Activated naive CD8-positive, alpha-beta T cell (primary cell): ENCODE results near the gene SNTG2.
A peak's percentile ranks its signal among the peaks of the same experiment; 100 is the strongest.
"Not testable (repeated sequence)": the region's sequence is repeated elsewhere in the genome, so short reads cannot be mapped to it uniquely, and the experiment has no call there.

Experiments used
- H3K27ac Mint-ChIP-seq: one replicate; pipeline ENCODE4 v1.8.0; 2021; ENCODE audit warnings: mixed read lengths
- H3K27me3 Mint-ChIP-seq: one replicate; pipeline ENCODE4 v1.8.0; 2021; ENCODE audit warnings: mixed read lengths
- H3K36me3 Mint-ChIP-seq: one replicate; pipeline ENCODE4 v1.8.0; 2021; ENCODE audit warnings: mixed read lengths
- H3K4me1 Mint-ChIP-seq: one replicate; pipeline ENCODE4 v1.8.0; 2021; ENCODE audit warnings: low read depth, mixed read lengths
- H3K4me3 Mint-ChIP-seq: one replicate; pipeline ENCODE4 v1.8.0; 2021; ENCODE audit warnings: mild to moderate bottlenecking, mixed read lengths
- H3K9me3 Mint-ChIP-seq: one replicate; pipeline ENCODE4 v1.8.0; 2021; ENCODE audit warnings: low read depth, mixed read lengths

Gene SNTG2

DNA sequence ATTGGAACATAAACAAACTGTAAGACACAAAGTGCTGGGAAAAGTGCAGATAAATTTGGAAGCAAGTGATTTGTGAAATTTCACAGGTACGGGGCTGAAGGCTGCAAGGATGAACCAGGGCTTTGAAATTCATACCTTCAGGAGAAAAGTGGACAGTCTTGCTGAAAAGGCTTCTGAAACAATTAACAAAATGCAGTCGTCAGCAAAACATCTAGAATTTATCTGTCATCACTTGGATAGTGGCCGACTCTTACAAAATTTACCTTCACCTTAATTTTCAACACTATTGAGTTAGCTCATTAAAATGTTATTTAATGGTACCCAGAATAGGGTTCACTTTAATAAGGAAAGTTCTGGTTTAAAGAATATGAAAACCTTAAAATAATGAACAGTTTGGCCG, 138.3 kb downstream of the SNTG2 start:
- peaks cover 3% of the 10 kb centered on the region for H3K4me1 Mint-ChIP-seq
- peaks cover 7% of the 10 kb centered on the region for H3K36me3 Mint-ChIP-seq
- no peaks in the 10 kb centered on the region for H3K9me3 Mint-ChIP-seq
- no peaks in the 10 kb centered on the region for H3K27me3 Mint-ChIP-seq
- H3K4me3 Mint-ChIP-seq = no peak overlapping the region
- H3K27ac Mint-ChIP-seq = no peak overlapping the region

DNA sequence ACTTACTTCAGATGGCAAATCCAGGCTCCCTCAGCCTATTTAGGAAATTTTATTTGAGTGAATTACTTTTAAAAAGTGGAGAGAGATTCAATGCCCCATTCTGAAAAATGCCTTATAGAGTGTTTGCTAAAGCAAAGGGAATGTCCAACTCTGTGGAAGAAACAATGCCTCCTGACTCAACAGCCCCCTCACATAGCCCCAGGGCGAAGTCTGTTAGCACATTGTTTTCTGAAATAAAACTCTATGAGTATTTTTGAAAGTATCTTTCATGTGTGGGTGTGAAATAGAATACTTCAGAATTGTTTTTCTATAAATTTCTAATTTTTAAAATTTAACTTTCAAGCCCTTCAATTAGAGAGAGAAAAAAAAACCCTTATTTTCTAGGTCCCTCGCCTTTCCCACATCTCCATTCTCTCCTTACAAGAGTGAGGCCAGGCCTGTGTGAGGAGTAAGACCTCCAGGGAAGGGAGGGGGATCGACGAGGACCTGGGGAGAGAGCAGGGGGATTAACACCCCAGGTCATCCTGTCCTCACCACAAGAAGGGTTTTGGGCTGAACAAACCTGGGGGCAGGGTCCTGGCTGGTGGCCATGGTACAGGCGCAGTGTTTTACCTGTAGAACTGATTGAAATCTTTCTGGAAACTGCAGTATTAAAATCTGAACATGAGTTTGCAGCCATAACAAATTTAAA, 141.4 kb downstream of the SNTG2 start:
- H3K27me3 Mint-ChIP-seq = no peaks in the 10 kb centered on the region
- peaks cover 7% of the 10 kb centered on the region for H3K36me3 Mint-ChIP-seq

DNA sequence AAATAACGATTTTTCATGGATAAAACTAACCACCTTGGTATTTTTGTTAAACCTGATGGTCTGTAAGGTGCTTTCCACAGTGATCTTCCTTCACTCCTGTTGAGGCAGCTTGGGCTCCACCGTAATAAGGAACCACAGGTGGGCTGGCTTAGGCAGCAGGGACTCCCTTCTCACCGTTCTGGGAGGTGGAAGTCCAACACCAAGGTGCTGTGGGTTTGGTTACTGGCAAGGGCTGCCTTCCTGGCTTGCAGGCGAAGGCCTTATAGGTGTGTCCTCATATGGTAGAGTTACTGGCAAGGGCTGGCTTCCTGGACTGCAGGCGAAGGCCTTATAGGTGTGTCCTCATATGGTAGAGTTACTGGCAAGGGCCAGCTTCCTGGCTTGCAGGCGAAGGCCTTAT, 143.0 kb downstream of the SNTG2 start:
- H3K9me3 Mint-ChIP-seq, H3K4me3 Mint-ChIP-seq, H3K27me3 Mint-ChIP-seq, H3K36me3 Mint-ChIP-seq, H3K4me1 Mint-ChIP-seq, H3K27ac Mint-ChIP-seq: not testable (repeated sequence)

More for the DNA sequence above, 141.4 kb downstream of the SNTG2 start:
- Mint-ChIP-seq H3K27ac (no peak overlapping the region), H3K4me1 (peaks cover 10% of the 10 kb centered on the region), H3K4me3 (no peak overlapping the region), H3K9me3 (no peaks in the 10 kb centered on the region)

DNA sequence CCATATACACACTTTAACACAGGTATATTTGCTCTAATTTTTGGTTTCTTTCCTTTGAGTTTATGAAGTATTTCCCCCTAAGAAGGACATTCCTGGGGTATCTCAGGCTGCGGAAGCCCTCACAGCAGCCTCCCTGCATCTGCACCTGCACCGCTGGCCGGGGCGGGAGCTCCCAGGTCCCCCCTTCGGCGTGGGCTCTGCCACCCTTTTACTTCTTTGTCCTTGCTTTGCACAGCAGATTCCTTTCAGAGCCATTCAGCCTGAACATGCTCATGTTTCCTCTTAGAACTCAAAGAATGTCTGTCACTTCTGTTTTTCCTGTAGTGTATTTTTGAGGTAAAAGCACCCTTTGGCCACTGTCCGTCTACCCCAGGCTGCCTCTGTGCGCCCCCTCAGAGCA, 146.5 kb downstream of the SNTG2 start:
- Mint-ChIP-seq H3K9me3 (no peaks in the 10 kb centered on the region), H3K27ac (no peak overlapping the region), H3K36me3 (peaks cover 4% of the 10 kb centered on the region), H3K4me1 (peaks cover 13% of the 10 kb centered on the region), H3K4me3 (no peak overlapping the region), H3K27me3 (no peaks in the 10 kb centered on the region)

DNA sequence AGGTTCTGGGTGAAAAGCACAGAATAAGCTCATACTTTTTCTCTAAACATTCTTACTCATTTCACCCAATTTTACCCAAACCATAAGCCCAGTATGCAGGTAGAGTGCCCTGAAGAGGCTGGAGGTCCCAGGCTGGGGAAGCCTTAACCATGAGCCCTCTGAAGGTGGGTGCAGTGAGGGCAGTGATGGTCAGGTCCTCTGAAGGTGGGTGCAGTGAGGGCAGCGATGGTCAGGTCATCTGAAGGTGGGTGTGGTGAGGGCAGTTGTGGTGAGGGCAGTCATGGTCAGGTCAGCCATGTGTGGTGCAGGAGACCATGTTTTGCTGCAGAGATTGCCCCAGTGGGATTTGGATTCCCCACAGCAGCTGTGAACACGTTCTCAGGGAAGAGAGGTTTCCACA, 148.8 kb downstream of the SNTG2 start:
- no peak overlapping the region for H3K27ac Mint-ChIP-seq
- no peak overlapping the region for H3K4me3 Mint-ChIP-seq
- no peaks in the 10 kb centered on the region for H3K9me3 Mint-ChIP-seq
- H3K4me1 Mint-ChIP-seq = peaks cover 14% of the 10 kb centered on the region
- no peaks in the 10 kb centered on the region for H3K27me3 Mint-ChIP-seq
- peaks cover 8% of the 10 kb centered on the region for H3K36me3 Mint-ChIP-seq

DNA sequence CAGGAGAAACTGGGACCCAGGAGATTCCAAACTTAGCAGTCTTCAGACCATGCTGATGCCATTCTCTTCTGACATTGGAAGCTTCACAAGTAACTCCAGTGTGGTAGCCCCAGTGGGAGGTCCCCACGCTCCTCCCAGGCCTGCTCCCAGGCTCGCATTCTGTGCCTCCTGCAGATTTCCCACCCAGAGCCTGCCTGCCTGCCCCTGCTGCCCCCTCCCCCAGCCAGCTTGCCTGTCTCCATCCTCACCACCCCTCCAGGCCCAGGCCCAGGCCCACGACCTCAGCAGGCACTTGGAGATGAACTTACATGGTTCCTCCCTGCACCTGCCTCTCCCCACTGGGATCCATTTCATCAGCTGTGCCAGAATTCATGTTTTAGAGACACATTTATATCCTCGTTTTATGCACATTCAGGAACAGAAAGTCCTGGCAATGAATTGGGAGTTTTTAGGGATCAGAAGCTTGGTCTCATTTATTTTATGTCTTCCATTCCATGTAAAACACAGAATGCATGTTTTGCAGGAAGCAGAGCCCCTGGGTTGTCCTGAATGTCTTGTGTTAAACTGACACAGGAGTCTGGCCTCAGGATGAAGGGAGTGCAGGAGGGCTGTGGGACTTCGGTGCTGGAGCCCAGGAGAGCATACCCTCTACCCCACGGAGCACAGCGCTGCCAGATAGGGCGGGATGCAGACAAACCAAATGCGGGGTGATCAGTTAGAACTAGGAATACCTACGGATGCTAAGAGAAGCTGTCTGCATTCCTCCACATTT, 150.5 kb downstream of the SNTG2 start:
- no peaks in the 10 kb centered on the region for H3K9me3 Mint-ChIP-seq
- peaks cover 7% of the 10 kb centered on the region for H3K4me1 Mint-ChIP-seq
- no peak overlapping the region for H3K27ac Mint-ChIP-seq
- peaks cover 10% of the 10 kb centered on the region for H3K36me3 Mint-ChIP-seq
- H3K27me3 Mint-ChIP-seq = no peaks in the 10 kb centered on the region
- H3K4me3 Mint-ChIP-seq = no peak overlapping the region

DNA sequence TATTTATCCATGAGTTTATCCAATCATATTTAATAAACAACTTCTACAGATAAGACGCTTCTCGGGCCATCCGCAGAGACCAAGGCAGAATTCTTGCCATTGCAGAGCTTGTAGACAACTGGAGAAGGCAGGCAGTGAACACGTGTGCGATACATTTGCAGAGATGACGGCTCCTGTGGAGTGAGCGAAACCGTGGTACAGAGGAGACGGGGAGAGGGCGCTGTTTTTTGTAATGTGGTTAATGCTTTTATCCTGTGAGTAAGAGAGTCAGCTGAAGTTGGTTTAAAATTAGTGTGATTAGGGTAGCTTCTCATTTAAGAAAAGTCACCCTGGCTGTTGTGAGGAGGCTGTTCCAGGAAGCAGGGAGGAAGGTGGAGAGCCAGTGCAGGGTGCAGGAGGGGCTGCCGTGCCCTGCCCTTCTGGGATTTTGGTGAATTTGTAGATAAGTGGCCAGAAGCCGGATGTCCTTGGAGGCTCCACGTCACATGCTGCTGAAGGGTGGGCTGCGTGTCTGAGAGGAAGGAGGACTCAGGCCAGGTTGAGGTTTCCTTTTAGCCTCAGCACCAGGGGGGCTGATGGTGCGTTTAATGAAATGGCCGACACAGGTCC, 151.4 kb downstream of the SNTG2 start:
- H3K27ac Mint-ChIP-seq = no peak overlapping the region
- H3K9me3 Mint-ChIP-seq = no peaks in the 10 kb centered on the region
- no peaks in the 10 kb centered on the region for H3K27me3 Mint-ChIP-seq

DNA sequence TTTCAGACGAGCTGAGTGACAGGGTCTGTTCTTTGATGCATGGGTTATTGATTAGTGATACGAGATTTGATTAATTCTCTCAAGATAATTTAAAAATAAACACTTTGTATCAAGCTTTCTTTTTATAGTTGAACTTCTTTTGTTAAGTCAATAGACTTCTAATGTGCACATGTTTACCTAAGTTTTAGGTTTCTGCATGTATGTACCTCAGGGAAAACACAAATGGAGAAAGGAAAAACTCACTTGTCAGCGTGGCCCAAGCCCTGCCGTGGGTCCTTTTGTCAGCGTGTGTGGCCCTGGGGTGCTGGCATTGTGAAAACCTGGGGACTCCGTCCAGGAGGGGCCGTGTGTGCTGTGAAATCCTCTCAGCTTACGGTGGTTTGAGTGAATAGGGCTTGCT, 153.7 kb downstream of the SNTG2 start:
- H3K9me3 Mint-ChIP-seq = no peaks in the 10 kb centered on the region
- H3K27ac Mint-ChIP-seq = no peak overlapping the region
- no peak overlapping the region for H3K4me3 Mint-ChIP-seq
- no peaks in the 10 kb centered on the region for H3K27me3 Mint-ChIP-seq
- peaks cover 7% of the 10 kb centered on the region for H3K4me1 Mint-ChIP-seq
- H3K36me3 Mint-ChIP-seq = peaks cover 6% of the 10 kb centered on the region

More for the DNA sequence above, 151.4 kb downstream of the SNTG2 start:
- Mint-ChIP-seq H3K4me1 (peaks cover 7% of the 10 kb centered on the region), H3K4me3 (no peak overlapping the region), H3K36me3 (peaks cover 10% of the 10 kb centered on the region)

DNA sequence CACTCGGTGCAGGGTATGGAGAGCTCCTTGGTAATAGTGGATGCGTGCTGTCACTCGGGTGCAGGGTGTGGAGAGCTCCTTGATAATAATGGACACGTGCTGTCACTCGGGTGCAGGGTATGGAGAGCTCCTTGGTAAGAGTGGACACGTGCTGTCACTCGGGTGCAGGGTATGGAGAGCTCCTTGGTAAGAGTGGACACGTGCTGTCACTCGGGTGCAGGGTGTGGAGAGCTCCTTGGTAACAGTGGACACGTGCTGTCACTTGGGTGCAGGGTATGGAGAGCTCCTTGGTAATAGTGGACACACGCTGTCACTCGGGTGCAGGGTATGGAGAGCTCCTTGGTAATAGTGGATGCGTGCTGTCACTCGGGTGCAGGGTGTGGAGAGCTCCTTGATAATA, 155.7 kb downstream of the SNTG2 start:
- H3K27ac Mint-ChIP-seq, H3K4me3 Mint-ChIP-seq, H3K27me3 Mint-ChIP-seq, H3K9me3 Mint-ChIP-seq, H3K4me1 Mint-ChIP-seq, H3K36me3 Mint-ChIP-seq: not testable (repeated sequence)

DNA sequence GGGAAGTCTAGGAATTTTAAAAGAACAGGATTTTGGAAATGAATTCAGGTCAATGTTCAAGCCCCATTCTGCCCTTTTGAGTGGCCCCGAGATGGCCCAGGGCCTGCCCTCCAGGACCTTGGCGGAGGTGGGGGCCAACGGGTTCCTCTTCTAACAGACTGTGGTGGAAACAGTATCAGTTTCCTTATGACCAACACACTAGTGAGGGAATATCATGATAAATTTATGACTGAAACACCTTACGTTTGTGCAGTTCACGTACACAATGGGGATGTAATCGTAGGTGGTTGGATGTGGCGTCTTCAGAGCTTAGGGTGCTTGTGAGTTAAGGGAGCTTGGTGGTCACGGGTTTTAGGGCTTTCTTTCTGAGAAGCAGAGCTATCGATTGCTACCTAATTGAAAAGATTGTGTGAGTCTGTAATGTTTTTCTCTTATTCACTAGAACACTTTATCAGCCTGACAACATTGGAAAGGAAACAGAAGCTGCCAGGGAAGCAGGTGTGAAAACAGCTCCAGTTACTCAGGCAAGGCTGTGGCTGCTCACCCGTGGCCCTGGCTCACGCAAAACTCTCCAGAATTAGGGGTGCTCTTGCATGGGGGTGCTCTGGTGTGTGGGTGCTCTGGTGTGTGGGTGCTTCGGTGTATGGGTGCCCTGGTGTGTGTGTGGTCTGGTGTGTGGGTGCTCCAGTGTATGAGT, 165.3 kb downstream of the SNTG2 start:
- H3K9me3 Mint-ChIP-seq = peaks cover 14% of the 10 kb centered on the region
- no peaks in the 10 kb centered on the region for H3K36me3 Mint-ChIP-seq
- no peaks in the 10 kb centered on the region for H3K27me3 Mint-ChIP-seq
- peaks cover 2% of the 10 kb centered on the region for H3K4me1 Mint-ChIP-seq
- H3K27ac Mint-ChIP-seq = peak overlapping the region; percentile 35
- H3K4me3 Mint-ChIP-seq = no peak overlapping the region

DNA sequence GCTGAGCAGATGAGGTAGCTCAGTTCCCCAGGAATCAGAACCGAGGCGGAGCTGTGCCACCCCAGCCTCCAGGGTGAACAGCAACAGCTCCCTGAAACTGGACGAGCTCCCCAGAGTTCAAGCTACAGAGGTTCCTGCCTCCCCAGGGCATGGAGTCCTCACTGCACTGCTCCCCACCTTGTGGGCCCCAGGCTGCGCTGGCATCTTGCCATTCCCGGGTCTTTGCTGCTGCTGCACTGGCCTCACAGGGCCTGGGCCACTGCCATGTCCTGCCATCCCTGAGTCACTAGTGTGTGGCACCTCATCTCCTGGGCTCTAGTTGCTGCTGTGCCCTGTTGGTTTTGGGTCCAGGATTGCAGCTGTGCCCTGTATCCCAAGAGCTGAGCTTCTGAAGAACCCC, 166.9 kb downstream of the SNTG2 start:
- H3K27me3 Mint-ChIP-seq = no peaks in the 10 kb centered on the region
- no peak overlapping the region for H3K27ac Mint-ChIP-seq
- no peaks in the 10 kb centered on the region for H3K36me3 Mint-ChIP-seq
- peaks cover 7% of the 10 kb centered on the region for H3K9me3 Mint-ChIP-seq
- H3K4me3 Mint-ChIP-seq = no peak overlapping the region
- H3K4me1 Mint-ChIP-seq = peaks cover 2% of the 10 kb centered on the region

DNA sequence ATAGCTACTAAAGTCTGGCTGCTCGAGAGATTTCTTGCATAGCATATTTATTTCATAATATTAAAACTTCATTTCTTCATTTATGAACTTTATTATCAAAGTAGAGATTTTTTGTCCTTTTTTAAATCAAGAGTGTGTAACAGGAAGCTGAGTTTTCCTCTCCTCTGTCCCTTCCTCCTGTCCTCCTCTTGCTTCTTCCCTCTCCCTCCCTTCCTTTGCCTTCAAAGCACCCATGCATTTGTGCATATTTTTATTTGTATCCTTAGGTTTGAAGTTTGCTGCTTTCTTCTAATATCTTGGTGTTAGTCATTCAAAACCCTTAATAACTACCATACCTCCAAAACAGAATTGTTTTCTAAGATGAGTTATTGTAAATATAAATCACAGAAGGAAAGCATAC, 174.6 kb downstream of the SNTG2 start:
- no peaks in the 10 kb centered on the region for H3K27me3 Mint-ChIP-seq
- H3K27ac Mint-ChIP-seq = no peak overlapping the region
- no peaks in the 10 kb centered on the region for H3K36me3 Mint-ChIP-seq
- H3K4me3 Mint-ChIP-seq = no peak overlapping the region
- H3K4me1 Mint-ChIP-seq = peaks cover 2% of the 10 kb centered on the region
- H3K9me3 Mint-ChIP-seq = no peaks in the 10 kb centered on the region

DNA sequence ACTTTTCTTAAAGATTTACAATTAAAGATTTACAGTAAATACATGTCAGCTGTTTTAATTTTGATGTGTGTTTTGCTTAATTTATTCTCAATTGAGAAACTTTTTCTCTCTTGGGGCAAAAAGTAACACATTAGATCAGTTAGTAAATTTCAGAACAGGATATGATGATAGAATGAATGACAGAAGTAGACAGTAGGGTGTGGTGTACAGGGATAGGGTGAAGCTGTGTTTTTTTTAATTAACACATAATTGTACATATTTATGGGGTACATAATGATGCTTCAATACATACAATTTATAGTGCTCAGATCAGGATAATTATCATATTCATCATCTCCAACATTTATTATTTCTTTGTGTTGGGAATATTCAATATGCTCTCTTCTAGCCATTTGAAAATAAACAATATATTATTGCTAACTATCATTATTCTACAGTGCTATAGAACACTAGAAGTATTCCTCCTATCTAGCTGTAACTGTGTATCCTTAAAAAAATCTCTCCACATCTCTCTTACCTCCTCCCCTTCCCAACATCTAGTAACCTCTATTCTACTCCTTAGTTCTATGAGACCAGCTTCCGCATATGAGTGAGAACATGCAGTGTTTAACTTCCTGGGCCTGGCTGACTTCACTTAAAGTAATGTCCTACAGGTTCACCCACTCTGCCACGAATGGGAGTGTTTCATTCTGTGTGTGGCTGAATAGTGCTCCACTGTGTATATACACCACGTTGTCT, 175.2 kb downstream of the SNTG2 start:
- H3K36me3 Mint-ChIP-seq = no peaks in the 10 kb centered on the region
- H3K4me1 Mint-ChIP-seq = peaks cover 2% of the 10 kb centered on the region
- H3K9me3 Mint-ChIP-seq = no peaks in the 10 kb centered on the region
- no peak overlapping the region for H3K27ac Mint-ChIP-seq
- no peaks in the 10 kb centered on the region for H3K27me3 Mint-ChIP-seq
- H3K4me3 Mint-ChIP-seq = no peak overlapping the region

DNA sequence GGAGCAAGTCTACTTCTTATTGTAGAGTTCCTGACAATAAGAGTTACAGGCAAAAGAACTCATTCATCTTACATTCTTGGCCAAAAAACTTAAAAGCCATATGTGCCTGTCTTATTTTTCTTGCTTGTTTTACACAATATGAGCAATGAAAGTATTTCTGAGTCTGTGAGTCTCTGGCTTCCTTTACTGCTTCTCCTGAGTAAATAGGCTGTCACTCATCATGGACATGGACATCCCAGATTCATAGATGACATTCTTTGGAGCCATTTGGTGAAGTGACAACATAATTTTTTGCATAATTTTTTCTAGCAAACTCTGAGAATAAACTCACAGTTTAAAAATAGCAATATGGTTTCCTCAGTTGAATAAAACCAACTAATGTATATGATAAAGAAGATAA, 179.3 kb downstream of the SNTG2 start:
- H3K36me3 Mint-ChIP-seq = no peaks in the 10 kb centered on the region
- H3K4me3 Mint-ChIP-seq = no peak overlapping the region
- H3K27ac Mint-ChIP-seq = no peak overlapping the region
- peaks cover 24% of the 10 kb centered on the region for H3K4me1 Mint-ChIP-seq
- no peaks in the 10 kb centered on the region for H3K9me3 Mint-ChIP-seq
- H3K27me3 Mint-ChIP-seq = no peaks in the 10 kb centered on the region
